Measurements from ENCODE around the gene WWTR1. TPM values are rescaled to one million over a fixed set of nuclear protein-coding genes. Genes with fewer than 3 reads are reported as not detected.

WWTR1 gene
- polyA plus RNA-seq (2011; rRNA removed) (94.5 and 119 TPM in 2 replicates), polyA minus RNA-seq (2011; rRNA and poly(A)+ RNA removed) (84.5 and 106 TPM in 2 replicates)

GRCh38 chr3:149657926-149658743 is at the start of gene WWTR1:
Gene WWTR1 (minus strand): TSS chr3:149658025. CDS start chr3:149657306, 719 bp downstream.
- CTCF ChIA-PET, result interaction anchor here (0.7 to 2.6 kb wide), 14 partner anchors 11 to 156 kb away, joined by 3 to 19 read pairs (median 3); no protein-coding TSS in a partner anchor
- POLR2A ChIA-PET, result interaction anchor here (0.6 to 1.1 kb wide), 7 partner anchors 10 to 1008 kb away, joined by 3 to 5 read pairs (median 3); no protein-coding TSS in a partner anchor
- Histone ChIP-seq H3K4me3 (ENCODE audit: low read depth, low read length) (peak within 1 kb of the TSS; percentile 60), H3K36me3 (ENCODE audit: control insufficient read depth, insufficient read depth, low read length) (no peaks in the 10 kb centered on the region), H3K27me3 (ENCODE audit: control insufficient read depth, insufficient read depth, low read length) (no peaks in the 10 kb centered on the region)
- DNase-seq (ENCODE audit: low read depth), result peak; percentile 76
- TF ChIP-seq CTCF (IDR thresholded peaks at IDR 0.05; ENCODE audit: insufficient read depth, low read depth, low read length), result 0 out of 2 replicates have a peak, but pooled peaks have one; percentile 11

- DNase-seq (ENCODE audit: low read depth), result no peak
- H3K4me3 ChIP-seq (ENCODE audit: low read depth, low read length), result no peak overlapping the region
- ChIA-PET CTCF (interaction anchor here (5.1 kb wide), 1 partner anchor 10 kb away, joined by 25 read pairs; no protein-coding TSS in a partner anchor), POLR2A (interaction anchor here (0.6 kb wide), 1 partner anchor 50 kb away, joined by 5 read pairs; no protein-coding TSS in a partner anchor)
- H3K27me3 ChIP-seq (ENCODE audit: control insufficient read depth, insufficient read depth, low read length), result no peaks in the 10 kb centered on the region
- no peak for TF ChIP-seq CTCF (IDR thresholded peaks at IDR 0.05; ENCODE audit: insufficient read depth, low read depth, low read length)
- no peaks in the 10 kb centered on the region for H3K36me3 ChIP-seq (ENCODE audit: control insufficient read depth, insufficient read depth, low read length)
Observed at GRCh38 chr3:149706905-149707304, 49.1 kb upstream of the WWTR1 start.

- DNase-seq (ENCODE audit: low read depth), result no peak
- ChIA-PET CTCF (interaction anchor here (0.7 to 5.1 kb wide), 6 partner anchors 12 to 191 kb away, joined by 3 to 25 read pairs (median 3); no protein-coding TSS in a partner anchor), POLR2A (interaction anchor here (0.7 kb wide), 1 partner anchor 31 kb away, joined by 6 read pairs; no protein-coding TSS in a partner anchor)
- H3K27me3 ChIP-seq (ENCODE audit: control insufficient read depth, insufficient read depth, low read length), result no peaks in the 10 kb centered on the region
- no peak overlapping the region for H3K4me3 ChIP-seq (ENCODE audit: low read depth, low read length)
- TF ChIP-seq CTCF (IDR thresholded peaks at IDR 0.05; ENCODE audit: insufficient read depth, low read depth, low read length), result no peak
- H3K36me3 ChIP-seq (ENCODE audit: control insufficient read depth, insufficient read depth, low read length), result no peaks in the 10 kb centered on the region
Observed at GRCh38 chr3:149705416-149705815, 47.6 kb upstream of the WWTR1 start.

GRCh38 chr3:149703466-149703865 is 45.6 kb upstream of the WWTR1 start:
- no peak overlapping the region for H3K4me3 ChIP-seq (ENCODE audit: low read depth, low read length)
- CTCF ChIA-PET, result interaction anchor here (0.6 to 5.1 kb wide), 5 partner anchors 14 to 191 kb away, joined by 3 to 25 read pairs (median 4); no protein-coding TSS in a partner anchor
- H3K36me3 ChIP-seq (ENCODE audit: control insufficient read depth, insufficient read depth, low read length), result no peaks in the 10 kb centered on the region
- H3K27me3 ChIP-seq (ENCODE audit: control insufficient read depth, insufficient read depth, low read length), result no peaks in the 10 kb centered on the region
- TF ChIP-seq CTCF (IDR thresholded peaks at IDR 0.05; ENCODE audit: insufficient read depth, low read depth, low read length), result no peak
- POLR2A ChIA-PET, result interaction anchor here (0.6 kb wide), 1 partner anchor 100 kb away, joined by 20 read pairs; no protein-coding TSS in a partner anchor
- peak; percentile 15 for DNase-seq (ENCODE audit: low read depth)
